Nephron progenitor cell (in vitro differentiated cells): ENCODE results near the gene BCL2L1.

Source experiments
- DNase-seq: peaks from one replicate; pipeline ENCODE4 v3.0.0; 2021
- H3K27ac Mint-ChIP-seq: 2 replicates; pipeline ENCODE4 v1.8.0; 2021; ENCODE audit warnings: mild to moderate bottlenecking, moderate library complexity, mixed read lengths
- H3K27me3 Mint-ChIP-seq: 2 replicates; pipeline ENCODE4 v1.8.0; 2021; ENCODE audit warnings: mild to moderate bottlenecking, low read depth, mixed read lengths; ENCODE audit not compliant: poor library complexity
- H3K36me3 Mint-ChIP-seq: 2 replicates; pipeline ENCODE4 v1.8.0; 2021; ENCODE audit warnings: low read depth, mixed read lengths
- H3K4me1 Mint-ChIP-seq: 2 replicates; pipeline ENCODE4 v1.8.0; 2021; ENCODE audit warnings: mixed read lengths
- H3K4me3 Mint-ChIP-seq: 2 replicates; pipeline ENCODE4 v1.8.0; 2021; ENCODE audit warnings: mild to moderate bottlenecking, moderate library complexity, mixed read lengths
- H3K9me3 Mint-ChIP-seq: 2 replicates; pipeline ENCODE4 v1.8.0; 2021; ENCODE audit warnings: mild to moderate bottlenecking, moderate library complexity, mixed read lengths
- CTCF ChIP-seq: fragments of 200-600 bp; sonication (generic); IDR thresholded peaks from 2 replicates; pipeline ENCODE4 v1.5.0; 2021; ENCODE audit warnings: antibody characterized with exemption

BCL2L1 gene

DNA sequence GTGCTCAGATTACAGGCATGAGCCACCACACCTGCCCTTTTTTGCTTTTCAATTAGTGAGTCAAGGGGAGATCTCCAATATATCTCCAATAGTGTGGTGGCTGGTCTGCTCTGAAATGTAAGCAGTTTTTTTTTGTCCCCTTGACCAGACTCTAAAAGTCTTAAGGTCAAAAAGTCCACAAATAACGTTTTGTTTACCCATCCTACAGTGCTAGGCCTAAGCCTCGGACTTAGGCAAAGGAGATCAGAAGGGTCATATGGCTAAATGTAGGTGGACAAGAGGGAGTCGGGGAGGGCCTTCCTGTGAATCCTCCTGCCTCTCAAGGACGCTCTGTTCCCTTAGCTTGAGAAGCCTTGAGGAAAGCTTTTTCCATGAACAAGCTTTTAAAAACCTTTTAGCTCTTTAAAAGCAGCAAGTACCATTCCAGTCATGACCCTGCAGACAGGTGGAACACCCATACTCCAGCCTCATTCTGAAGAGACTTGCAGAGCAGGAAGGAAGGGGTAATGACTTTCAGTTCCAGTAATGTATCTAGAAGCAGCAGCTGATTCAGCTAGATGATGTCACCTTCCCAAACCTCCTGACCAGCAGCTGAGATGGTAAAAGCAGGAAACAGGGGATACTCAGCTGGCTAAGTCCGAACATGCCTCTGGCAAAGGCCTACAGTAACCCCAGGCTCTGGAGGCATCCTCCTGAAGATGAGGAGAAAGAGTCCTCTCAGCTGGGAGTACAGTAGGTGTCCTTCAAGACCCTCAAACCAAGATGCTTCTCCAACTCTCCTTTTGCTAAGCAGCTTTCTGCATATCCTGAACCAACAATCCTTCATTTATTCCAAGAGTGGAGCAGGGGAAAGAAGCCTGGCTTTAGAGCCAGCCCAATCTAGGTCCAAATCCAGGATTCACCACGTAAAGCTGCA lies 23.6 kb downstream of the BCL2L1 start:
- Mint-ChIP-seq H3K4me1 (peaks cover 35% of the 10 kb centered on the region), H3K9me3 (no peaks in the 10 kb centered on the region), H3K36me3 (peaks cover 37% of the 10 kb centered on the region), H3K27ac (peak overlapping the region; percentile 72), H3K27me3 (no peaks in the 10 kb centered on the region), H3K4me3 (no peak overlapping the region)
- DNase-seq = no peak
- TF ChIP-seq CTCF = no peak

- Mint-ChIP-seq H3K27ac (peak overlapping the region; percentile 72), H3K36me3 (peaks cover 37% of the 10 kb centered on the region), H3K4me3 (no peak overlapping the region), H3K27me3 (no peaks in the 10 kb centered on the region), H3K9me3 (no peaks in the 10 kb centered on the region), H3K4me1 (peaks cover 38% of the 10 kb centered on the region)
- DNase-seq = no peak
- TF ChIP-seq CTCF = no peak
Observed at GRCh38 chr20:31698243-31698802, 24.3 kb downstream of the BCL2L1 start.

GRCh38 chr20:31695849-31696804 lies 26.5 kb downstream of the BCL2L1 start:
- no peak overlapping the region for H3K27ac Mint-ChIP-seq
- no peak for DNase-seq
- H3K4me3 Mint-ChIP-seq = no peak overlapping the region
- H3K4me1 Mint-ChIP-seq = peaks cover 50% of the 10 kb centered on the region
- H3K36me3 Mint-ChIP-seq = peaks cover 26% of the 10 kb centered on the region
- no peaks in the 10 kb centered on the region for H3K9me3 Mint-ChIP-seq
- no peak for TF ChIP-seq CTCF
- H3K27me3 Mint-ChIP-seq = peaks cover 3% of the 10 kb centered on the region

GRCh38 chr20:31694842-31695593 lies 27.6 kb downstream of the BCL2L1 start:
- Mint-ChIP-seq H3K9me3 (no peaks in the 10 kb centered on the region), H3K4me3 (no peak overlapping the region), H3K27ac (no peak overlapping the region), H3K36me3 (peaks cover 23% of the 10 kb centered on the region), H3K27me3 (peaks cover 3% of the 10 kb centered on the region), H3K4me1 (peaks cover 50% of the 10 kb centered on the region)
- DNase-seq = no peak
- TF ChIP-seq CTCF = no peak

GRCh38 chr20:31693987-31694661 lies 28.5 kb downstream of the BCL2L1 start:
- no peak for DNase-seq
- H3K4me1 Mint-ChIP-seq = peaks cover 47% of the 10 kb centered on the region

More at GRCh38 chr20:31693987-31694661, 28.5 kb downstream of the BCL2L1 start:
- H3K27me3 Mint-ChIP-seq = peaks cover 3% of the 10 kb centered on the region
- H3K4me3 Mint-ChIP-seq = no peak overlapping the region
- peak overlapping the region; percentile 75 for H3K27ac Mint-ChIP-seq
- no peak for TF ChIP-seq CTCF
- peaks cover 17% of the 10 kb centered on the region for H3K36me3 Mint-ChIP-seq
- no peaks in the 10 kb centered on the region for H3K9me3 Mint-ChIP-seq
